MCF 10A (cell line): ENCODE data around the gene TMEM150C. TPM values are rescaled to one million over a fixed set of nuclear protein-coding genes. Genes with fewer than 3 reads are reported as not detected.
A peak's percentile ranks its signal among the peaks of the same experiment; 100 is the strongest.

ENCODE experiments used
- BruUV-seq: library from RNA; stranded (reverse); fragments of 400-500 nt; replicated peaks from 2 replicates; lab custom pipeline; 2021; lab: Mats Ljungman, UMichigan
- CTCF ChIA-PET: fragments of 300-600 bp; sonication (Branson Sonifier 250); formaldehyde crosslinking; extraction: SDS; loops from one replicate; lab custom pipeline; 2021; ENCODE audit warnings: antibody characterized with exemption, inconsistent platforms; lab: Yijun Ruan, JAX
- POLR2A ChIA-PET: fragments of 300-600, 350-650 bp; sonication (Branson Sonifier 250); formaldehyde crosslinking; extraction: SDS; loops from one replicate; lab custom pipeline; 2020; ENCODE audit warnings: antibody characterized with exemption, inconsistent platforms; lab: Yijun Ruan, JAX
- DNase-seq: peaks from one replicate; pipeline ENCODE4 v3.0.0-alpha.2; 2018; ENCODE audit not compliant: unreplicated experiment
- H3K27ac Mint-ChIP-seq: one replicate; pipeline ENCODE4 v1.8.0; 2022; ENCODE audit warnings: mild to moderate bottlenecking, low read depth, mixed read lengths; ENCODE audit not compliant: unreplicated experiment
- H3K27me3 Mint-ChIP-seq: one replicate; pipeline ENCODE4 v1.8.0; 2022; ENCODE audit warnings: mixed read lengths; ENCODE audit not compliant: insufficient read depth, unreplicated experiment
- H3K36me3 Mint-ChIP-seq: one replicate; pipeline ENCODE4 v1.8.0; 2022; ENCODE audit warnings: mild to moderate bottlenecking, moderate library complexity, mixed read lengths; ENCODE audit not compliant: insufficient read depth, unreplicated experiment
- H3K4me1 Mint-ChIP-seq: one replicate; pipeline ENCODE4 v1.8.0; 2022; ENCODE audit warnings: mixed read lengths; ENCODE audit not compliant: insufficient read depth, unreplicated experiment
- H3K4me3 Mint-ChIP-seq: one replicate; pipeline ENCODE4 v1.8.0; 2022; ENCODE audit warnings: mild to moderate bottlenecking, moderate library complexity, mixed read lengths; ENCODE audit not compliant: unreplicated experiment
- H3K9me3 Mint-ChIP-seq: one replicate; pipeline ENCODE4 v1.8.0; 2022; ENCODE audit warnings: mixed read lengths; ENCODE audit not compliant: unreplicated experiment
- intact Hi-C: fragments of 100-400 bp; cut with micrococcal nuclease; formaldehyde crosslinking; loops from 2 replicates; pipeline ENCODE4 v1.14.1; 2022
- total RNA-seq: library from RNA; stranded (reverse); gene quantifications from 2 replicates; pipeline ENCODE4 v1.2.3, GENCODE V29; 2022
- TF ChIP-seq, protein P1 (sequence below): fragments of 200-600 bp; IDR thresholded peaks from one replicate; pipeline ENCODE4 v1.8.0; 2022; ENCODE audit warnings: antibody characterized with exemption, mild to moderate bottlenecking; ENCODE audit not compliant: unreplicated experiment

The TMEM150C gene
- total RNA-seq, 1 experiment from 2014 or later: not detected

DNA sequence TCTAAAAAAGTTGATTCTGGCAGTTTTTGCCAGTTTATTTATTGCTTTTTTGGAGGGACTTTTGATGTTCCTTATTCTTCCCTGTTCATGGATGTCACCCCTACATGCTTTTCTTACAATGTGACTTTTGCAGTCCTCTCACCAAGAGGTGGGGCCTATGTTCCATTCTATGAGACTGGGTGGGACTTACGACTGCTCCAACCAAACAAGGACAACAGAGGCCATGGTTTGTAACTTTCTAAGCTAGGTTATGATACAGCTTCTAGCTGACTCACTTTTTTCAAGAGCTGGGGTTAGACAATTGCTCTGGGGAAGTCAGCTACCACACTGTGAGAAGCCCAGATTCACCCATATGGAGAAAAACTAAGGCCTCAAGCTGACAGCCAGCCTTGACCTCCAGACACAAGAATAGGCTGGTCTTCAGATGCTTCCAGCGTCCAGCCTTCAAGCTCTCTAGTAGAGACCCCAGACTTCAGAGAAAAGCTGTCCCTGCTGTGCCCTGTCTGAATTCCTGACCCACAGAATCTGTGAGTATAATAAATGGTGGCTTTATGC lies 91.9 kb downstream of the TMEM150C start:
- DNase-seq: no peak
- TF ChIP-seq, protein P1, sequence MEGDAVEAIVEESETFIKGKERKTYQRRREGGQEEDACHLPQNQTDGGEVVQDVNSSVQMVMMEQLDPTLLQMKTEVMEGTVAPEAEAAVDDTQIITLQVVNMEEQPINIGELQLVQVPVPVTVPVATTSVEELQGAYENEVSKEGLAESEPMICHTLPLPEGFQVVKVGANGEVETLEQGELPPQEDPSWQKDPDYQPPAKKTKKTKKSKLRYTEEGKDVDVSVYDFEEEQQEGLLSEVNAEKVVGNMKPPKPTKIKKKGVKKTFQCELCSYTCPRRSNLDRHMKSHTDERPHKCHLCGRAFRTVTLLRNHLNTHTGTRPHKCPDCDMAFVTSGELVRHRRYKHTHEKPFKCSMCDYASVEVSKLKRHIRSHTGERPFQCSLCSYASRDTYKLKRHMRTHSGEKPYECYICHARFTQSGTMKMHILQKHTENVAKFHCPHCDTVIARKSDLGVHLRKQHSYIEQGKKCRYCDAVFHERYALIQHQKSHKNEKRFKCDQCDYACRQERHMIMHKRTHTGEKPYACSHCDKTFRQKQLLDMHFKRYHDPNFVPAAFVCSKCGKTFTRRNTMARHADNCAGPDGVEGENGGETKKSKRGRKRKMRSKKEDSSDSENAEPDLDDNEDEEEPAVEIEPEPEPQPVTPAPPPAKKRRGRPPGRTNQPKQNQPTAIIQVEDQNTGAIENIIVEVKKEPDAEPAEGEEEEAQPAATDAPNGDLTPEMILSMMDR: no peak
- Mint-ChIP-seq H3K36me3 (peaks cover 30% of the 10 kb centered on the region), H3K27ac (no peak overlapping the region), H3K9me3 (no peaks in the 10 kb centered on the region), H3K4me1 (no peaks in the 10 kb centered on the region), H3K4me3 (no peak overlapping the region), H3K27me3 (no peaks in the 10 kb centered on the region)
- intact Hi-C loops: loop anchor here (10.0 kb wide), 2 partner anchors 545 to 815 kb away; partner anchors contain the start of genes COQ2 and LIN54
- ChIA-PET POLR2A (interaction anchor here (1.0 kb wide), 1 partner anchor 15 kb away, joined by 3 read pairs; no protein-coding TSS in a partner anchor), CTCF (interaction anchor here (0.7 to 2.5 kb wide), 4 partner anchors 21 to 332 kb away, joined by 3 to 9 read pairs (median 4); no protein-coding TSS in a partner anchor)
- no TSS peak for BruUV-seq

DNA sequence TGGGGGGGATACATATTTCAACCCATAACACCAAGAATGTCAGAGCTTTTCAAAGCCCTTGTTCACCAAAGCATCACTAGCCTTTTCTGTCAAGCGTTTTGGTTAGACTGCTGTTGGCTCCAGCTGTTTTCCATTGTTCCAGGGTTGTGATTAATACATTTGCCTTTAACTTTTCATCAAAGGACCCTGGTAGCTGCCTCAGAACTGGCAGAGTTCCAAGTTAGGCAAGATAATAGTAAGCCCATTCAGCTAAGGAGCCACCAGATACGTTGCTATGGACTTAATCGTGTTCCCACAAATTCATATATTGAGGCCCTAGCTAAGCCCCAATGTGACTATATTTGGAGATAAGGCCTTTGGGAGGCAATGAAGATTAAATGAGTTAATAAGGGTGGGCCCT lies 94.3 kb downstream of the TMEM150C start:
- ChIA-PET CTCF (interaction anchor here (0.6 to 2.5 kb wide), 4 partner anchors 20 to 335 kb away, joined by 3 to 9 read pairs (median 3); partner anchors contain the start of gene SCD5), POLR2A (interaction anchor here (0.6 kb wide), 1 partner anchor 607 kb away, joined by 5 read pairs; no protein-coding TSS in a partner anchor)
- Mint-ChIP-seq H3K27ac (no peak overlapping the region), H3K4me3 (no peak overlapping the region), H3K9me3 (no peaks in the 10 kb centered on the region), H3K4me1 (no peaks in the 10 kb centered on the region), H3K36me3 (peaks cover 30% of the 10 kb centered on the region), H3K27me3 (no peaks in the 10 kb centered on the region)
- intact Hi-C loops: loop anchor here (10.0 kb wide), 2 partner anchors 547 to 817 kb away; partner anchors contain the start of genes COQ2 and LIN54
- BruUV-seq: no TSS peak
- TF ChIP-seq, protein P1: no peak
- no peak for DNase-seq

- no peak for DNase-seq
- BruUV-seq: no TSS peak
- CTCF ChIA-PET: interaction anchor here (0.5 to 1.6 kb wide), 6 partner anchors 16 to 436 kb away, joined by 3 to 6 read pairs (median 4); no protein-coding TSS in a partner anchor
- Mint-ChIP-seq H3K27me3 (no peaks in the 10 kb centered on the region), H3K4me3 (no peak overlapping the region), H3K4me1 (peaks cover 6% of the 10 kb centered on the region), H3K27ac (peak overlapping the region; percentile 27), H3K9me3 (no peaks in the 10 kb centered on the region), H3K36me3 (peaks cover 30% of the 10 kb centered on the region)
- TF ChIP-seq, protein P1: no peak
- POLR2A ChIA-PET: interaction anchor here (0.6 to 0.7 kb wide), 2 partner anchors 97 to 236 kb away, joined by 3 read pairs; no protein-coding TSS in a partner anchor
- intact Hi-C loops: loop anchor here (5.0 to 10.0 kb wide), 3 partner anchors 259 to 822 kb away; partner anchors contain the start of genes COQ2 and LIN54
These were observed 98.6 kb downstream of the TMEM150C start for GRCh38 chr4:82463221-82463620.

GRCh38 chr4:82462415-82462831 lies 99.4 kb downstream of the TMEM150C start:
- TF ChIP-seq, protein P1: peak; percentile 86
- H3K36me3 Mint-ChIP-seq: peaks cover 30% of the 10 kb centered on the region
- peak; percentile 90 for DNase-seq
- no peaks in the 10 kb centered on the region for H3K9me3 Mint-ChIP-seq
- no peak overlapping the region for H3K4me3 Mint-ChIP-seq
- H3K27ac Mint-ChIP-seq: no peak overlapping the region
- ChIA-PET POLR2A (interaction anchor here (0.6 to 1.8 kb wide), 3 partner anchors 25 to 98 kb away, joined by 3 to 6 read pairs (median 3); no protein-coding TSS in a partner anchor), CTCF (interaction anchor here (0.5 to 1.7 kb wide), 4 partner anchors 136 to 437 kb away, joined by 3 to 7 read pairs (median 3); partner anchors contain the start of gene SCD5)
- intact Hi-C loops: loop anchor here (1.0 to 10.0 kb wide), 5 partner anchors 260 to 822 kb away; partner anchors contain the start of genes COQ2 and LIN54
- no peaks in the 10 kb centered on the region for H3K27me3 Mint-ChIP-seq
- H3K4me1 Mint-ChIP-seq: peaks cover 6% of the 10 kb centered on the region
- BruUV-seq: no TSS peak
